ELR (cell line): ENCODE measurements around the gene E4F1.

ENCODE experiments used
- DNase-seq: peaks from one replicate; pipeline ENCODE4 v3.0.0-alpha.2; 2015; ENCODE audit warnings: low read depth

The E4F1 gene

DNA sequence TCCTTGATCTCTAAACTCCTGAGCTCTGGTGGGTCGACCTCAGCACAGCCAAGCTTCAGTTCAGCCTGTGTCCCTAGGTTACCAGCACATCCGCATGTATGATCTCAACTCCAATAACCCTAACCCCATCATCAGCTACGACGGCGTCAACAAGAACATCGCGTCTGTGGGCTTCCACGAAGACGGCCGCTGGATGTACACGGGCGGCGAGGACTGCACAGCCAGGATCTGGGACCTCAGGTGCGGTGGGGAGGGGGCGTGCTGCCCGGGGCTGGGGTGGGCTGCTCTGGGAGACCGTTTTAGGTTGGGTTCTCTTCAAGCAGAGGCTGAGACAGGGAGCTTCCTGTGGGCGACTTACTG, 17.0 kb upstream of the E4F1 start:
- DNase-seq = no peak

DNA sequence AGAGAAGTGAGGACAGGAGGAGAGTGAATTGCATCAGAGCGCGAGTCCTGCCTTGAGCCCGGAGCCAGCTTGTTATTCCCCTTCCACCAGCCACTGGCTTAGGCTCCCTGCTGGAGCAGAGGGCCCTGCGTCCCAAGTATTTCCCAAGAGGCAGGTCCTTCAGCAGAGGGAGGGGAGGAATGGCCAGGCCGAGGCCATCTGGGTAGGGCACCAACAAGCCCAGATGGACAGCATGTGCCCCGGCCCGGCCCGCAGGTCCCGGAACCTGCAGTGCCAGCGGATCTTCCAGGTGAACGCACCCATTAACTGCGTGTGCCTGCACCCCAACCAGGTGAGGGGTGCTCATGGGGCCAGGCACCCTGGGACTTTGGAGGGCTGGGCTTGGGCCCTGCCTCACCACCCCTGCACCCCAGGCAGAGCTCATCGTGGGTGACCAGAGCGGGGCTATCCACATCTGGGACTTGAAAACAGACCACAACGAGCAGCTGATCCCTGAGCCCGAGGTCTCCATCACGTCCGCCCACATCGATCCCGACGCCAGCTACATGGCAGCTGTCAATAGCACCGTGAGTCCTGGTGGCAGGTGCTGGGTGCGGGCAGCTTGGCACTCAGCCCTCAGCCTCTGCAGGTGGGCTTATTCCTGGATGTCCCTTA, 16.5 kb upstream of the E4F1 start:
- no peak for DNase-seq

DNA sequence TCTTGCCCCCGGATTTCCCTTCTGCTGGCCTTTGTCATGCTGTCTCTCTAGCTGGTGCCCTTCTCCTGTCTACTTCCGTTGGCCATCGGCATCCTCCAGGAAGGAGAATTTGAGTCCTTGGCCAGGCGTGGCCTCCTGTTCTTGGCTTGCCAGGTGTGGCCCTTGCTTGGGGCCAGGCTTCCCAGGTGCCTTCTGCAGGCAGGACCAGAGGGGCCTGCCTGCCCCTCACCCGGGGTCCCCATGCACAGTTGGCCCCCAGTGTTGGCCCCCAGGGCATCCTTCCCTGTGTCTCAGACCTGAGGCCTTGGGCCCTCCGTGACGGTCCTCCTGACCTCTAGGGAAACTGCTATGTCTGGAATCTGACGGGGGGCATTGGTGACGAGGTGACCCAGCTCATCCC, 15.5 kb upstream of the E4F1 start:
- no peak for DNase-seq

DNA sequence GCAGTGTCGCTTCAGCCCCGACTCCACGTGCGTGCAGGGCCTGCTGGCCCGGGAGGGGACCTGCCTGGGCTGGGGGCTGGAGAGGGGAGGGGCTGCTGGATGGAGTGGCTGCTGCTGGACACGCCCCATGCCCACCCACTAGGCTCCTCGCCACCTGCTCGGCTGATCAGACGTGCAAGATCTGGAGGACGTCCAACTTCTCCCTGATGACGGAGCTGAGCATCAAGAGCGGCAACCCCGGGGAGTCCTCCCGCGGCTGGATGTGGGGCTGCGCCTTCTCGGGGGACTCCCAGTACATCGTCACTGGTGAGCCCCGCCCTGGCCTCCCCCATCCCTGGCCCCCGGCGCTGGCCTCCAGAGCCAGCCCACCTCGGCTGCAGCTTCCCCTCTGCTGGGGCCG, 15.1 kb upstream of the E4F1 start:
- no peak for DNase-seq

DNA sequence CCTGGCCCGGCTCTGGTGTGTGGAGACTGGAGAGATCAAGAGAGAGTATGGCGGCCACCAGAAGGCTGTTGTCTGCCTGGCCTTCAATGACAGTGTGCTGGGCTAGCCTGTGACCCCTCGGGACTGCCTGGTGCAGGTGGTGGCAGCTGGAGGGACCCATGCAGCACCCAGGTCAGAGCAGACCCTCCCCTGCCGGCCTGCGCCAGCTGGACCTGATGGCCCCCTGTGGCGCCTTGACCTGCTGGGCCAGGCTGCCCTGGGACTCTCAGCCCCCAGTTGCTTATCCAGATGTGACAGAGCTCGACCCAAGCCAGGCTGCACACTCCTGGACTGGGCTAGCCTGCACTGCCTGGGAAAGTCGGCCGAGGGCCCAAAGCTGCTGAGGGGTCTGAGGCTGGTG, 14.6 kb upstream of the E4F1 start:
- DNase-seq = no peak

DNA sequence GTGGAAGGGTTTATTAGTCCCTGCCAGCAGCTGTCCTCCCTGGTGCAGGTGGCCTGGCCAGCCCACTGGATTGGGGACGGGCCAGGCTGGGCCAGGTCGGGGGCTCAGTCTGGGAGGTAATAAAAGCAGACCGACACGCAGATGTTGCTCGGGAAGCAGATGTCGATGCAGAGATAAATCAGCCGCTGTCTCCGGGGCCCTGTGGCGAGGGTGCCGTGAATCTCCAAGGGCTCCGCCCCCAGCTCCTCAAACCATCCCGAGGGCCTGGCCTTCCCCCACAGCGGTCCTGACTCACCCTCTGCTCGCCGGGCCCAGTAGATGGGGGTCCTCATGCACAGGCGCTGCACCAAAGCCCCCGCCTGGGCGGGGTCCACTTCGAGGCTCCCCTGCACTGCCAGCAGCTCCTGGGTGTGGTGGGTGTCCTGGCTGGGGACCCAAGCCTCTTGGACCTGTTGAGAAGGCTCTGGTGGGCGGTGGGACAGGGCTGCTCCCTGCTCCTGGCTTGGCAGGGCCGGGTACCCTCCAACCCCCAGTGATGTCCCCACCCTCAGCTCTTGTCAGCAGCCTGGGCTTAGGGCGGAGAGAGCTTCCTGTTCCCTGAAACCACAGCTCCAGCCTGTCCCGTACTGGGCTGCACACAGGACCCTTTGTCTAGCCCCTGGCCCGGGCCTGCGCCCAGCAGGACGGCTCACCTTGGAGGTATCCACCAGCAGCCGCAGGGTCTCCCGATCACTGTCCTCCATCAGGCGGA, 14.0 kb upstream of the E4F1 start:
- no peak for DNase-seq

DNA sequence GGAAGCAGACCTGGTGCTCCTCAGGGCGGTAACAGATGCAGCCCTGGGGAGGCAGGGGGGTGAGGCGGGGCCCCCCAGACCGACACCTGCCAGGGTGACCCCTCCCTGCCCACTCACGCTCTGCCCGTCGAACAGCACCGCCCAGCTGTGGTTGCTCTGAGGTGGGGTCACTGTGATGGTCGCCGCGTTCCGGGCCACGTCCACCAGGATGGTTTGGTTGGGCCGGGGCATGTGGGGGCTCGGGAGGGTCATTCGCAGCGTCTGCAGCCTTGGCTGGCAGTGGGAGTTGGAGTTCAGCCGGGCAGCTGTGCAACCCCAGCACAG, 13.4 kb upstream of the E4F1 start:
- DNase-seq = no peak

DNA sequence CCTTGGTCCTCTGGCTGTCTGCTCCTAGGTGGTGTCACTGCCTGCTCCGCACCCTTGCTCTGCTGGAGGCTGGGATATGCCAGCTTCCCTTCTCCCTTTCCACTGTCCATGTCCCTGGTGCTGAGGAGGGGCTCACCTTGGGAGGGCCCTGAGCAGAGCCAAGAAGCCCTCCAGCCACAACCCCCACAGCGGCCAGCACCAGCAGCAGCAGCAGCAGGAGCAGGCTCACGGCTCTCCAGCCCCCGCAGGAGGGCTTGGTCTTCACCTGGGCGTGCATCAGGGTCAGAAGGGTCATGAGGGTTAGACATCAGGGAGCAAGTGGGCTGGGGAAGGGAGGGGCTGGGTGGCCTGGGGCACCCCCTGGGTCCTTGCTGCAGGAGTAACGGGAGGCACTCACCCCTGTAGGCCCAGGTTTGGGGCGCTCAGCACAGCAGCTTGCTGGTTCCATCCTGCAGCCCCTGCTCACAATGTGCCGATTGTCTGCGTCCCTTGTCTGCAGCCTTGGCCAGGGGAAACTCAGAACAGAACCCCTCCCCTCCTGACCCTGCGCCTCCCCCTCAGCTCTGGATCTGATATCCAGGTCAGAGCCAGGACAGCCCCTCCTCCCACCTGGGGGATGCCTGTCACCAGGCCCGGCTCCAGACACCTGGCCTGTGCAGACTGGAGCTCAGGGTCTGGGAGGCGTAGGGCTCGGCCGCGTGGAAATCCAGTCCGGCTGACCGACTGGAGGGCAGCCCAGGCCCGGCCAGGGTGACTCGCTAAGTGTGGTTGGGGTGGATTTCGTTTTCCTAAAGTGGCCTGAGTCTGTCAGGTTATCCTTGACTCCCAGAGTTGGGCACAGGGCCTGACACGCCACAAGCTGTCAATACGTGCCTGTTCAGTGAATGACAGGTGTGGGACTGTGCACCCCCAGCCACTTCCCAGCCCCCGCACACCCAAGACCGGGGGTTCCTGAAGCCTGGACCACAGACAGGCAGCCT, 12.7 kb upstream of the E4F1 start, which contains the start of gene BRICD5:
TSS of gene BRICD5 (minus strand) at position 478 of the 980 bp plus-strand sequence. CDS start at position 448, 30 bp downstream.
- no peak for DNase-seq

DNA sequence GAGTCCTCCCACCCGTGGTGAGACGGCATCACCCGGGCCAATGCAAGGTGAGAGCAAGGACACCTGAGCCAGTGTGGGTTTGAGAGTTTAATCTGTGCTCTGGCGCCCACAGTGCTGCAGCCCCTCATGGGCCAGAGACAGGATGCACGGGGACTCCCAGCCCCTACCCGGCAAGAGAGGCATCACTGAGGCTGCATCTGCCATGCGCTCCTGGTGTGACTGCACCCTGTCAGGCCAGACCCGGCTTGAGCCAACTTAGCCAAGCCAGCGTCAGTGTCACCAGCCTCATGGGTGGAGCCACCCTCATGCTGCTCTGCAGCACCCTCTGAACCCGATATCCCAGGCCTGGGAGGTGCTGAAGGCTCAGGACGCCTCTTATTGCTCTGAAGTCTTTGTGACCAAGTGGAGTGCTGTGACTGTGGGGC, 11.5 kb upstream of the E4F1 start:
- DNase-seq = no peak

DNA sequence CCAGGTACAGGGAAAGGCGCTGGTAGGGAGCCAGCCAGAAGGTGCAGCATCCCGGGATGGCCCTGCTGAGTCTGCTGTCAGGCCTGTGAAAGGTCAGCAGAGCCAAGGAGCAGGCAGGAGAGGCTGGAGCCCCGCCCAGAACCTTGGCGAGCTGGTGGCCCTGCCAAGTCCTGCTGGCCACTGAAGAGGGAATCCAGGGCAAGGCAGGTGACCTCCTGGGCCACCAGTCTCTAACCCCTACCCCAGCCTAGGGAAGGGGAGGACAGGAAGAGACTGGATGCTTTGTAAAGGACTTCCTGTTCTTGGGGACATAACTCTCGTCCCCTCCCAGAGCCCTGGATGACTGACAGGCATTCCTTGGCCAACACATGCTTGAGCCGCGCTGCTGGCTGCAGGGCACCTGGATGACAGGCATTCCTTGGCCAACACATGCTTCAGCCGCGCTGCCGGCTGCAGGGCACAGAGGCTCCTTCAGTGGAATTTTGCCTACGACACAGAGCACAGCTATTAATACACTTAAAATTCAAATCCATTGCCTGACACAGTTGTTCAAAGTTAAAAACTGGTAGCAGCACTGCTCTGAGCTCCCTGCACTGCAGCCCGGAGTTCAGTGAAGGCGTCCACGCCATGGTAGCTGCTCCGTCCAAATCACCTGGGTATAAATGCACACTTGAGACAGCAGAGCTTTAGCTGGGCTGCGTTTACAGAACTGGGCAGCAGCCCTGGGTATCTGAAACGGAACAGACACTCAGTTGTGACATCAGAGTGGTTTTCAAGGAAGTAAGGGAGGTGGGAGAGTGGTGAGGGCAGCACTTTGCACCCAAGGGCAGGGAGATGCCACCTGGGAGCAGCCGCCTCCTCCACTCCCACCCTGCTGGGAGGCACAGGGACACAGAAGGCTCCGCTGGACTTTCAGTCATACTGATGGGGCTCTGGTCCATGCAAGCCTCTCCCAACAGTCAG, 10.7 kb upstream of the E4F1 start:
- no peak for DNase-seq

DNA sequence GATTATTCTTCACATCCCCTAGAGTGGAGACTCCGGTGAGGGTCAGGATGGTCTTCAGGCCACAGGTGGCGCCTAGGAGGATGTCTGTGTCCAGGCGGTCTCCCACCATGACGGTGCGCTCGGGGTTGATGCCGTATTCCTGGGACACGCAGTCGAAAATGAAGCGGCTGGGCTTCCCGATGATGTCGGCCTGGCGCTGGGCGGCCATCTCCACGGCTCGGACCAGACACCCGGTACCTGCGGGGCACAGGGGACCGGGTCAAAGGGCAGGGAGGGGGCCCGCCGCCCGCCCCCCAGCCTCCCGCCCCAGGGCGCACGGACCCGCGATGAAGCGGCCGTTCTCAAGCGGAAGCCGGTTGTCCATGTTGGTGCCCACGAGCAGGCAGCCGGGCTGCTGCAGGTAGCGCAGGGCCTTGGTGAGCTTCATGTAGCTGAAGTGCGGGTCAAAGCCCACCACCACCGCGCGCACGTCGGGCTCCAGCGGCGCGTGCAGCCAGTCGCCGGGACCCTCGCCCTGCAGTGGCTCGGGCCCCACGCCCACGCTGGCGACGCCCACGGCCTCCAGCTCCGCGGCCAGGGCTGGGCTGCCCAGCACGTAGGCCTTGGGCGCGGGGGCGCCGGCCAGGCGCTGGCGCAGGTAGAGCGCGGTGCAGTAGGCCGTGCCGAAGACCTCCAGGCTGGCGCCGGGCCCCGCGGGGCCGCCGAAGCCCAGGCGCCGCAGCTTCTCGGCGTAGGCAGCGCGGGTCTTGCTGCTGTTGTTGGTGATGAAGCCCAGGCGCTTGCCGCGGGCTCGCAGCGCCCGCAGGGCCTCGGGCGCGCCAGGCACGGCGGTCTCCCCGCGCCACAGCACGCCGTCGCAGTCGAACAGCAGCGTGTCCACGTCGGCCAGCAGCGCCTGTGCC, 9.3 kb upstream of the E4F1 start:
- DNase-seq = peak; percentile 37

DNA sequence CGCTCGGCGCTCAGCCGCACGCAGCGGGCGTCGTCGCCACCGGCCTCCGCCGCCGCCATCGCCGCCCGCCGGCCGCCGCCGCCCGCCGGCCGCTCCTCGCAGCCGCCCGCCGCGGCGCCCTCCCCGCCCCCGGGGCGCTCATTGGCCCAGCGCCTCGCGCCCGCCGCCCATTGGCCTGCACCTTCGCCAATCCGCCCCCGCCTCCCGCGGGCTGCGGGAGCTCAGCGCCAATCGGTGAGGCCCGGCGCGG, 8.7 kb upstream of the E4F1 start, which contains the start of gene PGP:
TSS of gene PGP (minus strand) at position 122 of the 250 bp plus-strand sequence. CDS start at position 59, 63 bp downstream.
- DNase-seq = no peak

DNA sequence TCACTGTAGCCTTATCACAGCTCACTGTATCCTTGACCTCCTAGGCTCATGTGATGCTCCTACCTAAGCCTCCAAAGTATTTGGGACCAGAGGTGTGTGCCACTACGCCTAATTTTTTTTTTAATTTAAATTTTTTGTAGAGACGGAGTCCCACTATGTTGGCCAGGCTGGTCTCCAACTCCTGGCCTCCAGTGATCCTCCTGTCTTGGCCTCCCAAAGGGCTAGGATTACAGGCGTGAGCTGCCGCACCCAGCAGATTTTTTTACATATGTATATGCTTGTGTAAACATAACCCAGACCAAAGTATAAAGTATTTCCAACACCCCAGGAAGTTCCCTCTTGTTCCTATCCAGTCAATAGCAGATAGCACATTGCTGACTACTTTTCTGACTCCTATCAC, 7.1 kb upstream of the E4F1 start:
- no peak for DNase-seq

DNA sequence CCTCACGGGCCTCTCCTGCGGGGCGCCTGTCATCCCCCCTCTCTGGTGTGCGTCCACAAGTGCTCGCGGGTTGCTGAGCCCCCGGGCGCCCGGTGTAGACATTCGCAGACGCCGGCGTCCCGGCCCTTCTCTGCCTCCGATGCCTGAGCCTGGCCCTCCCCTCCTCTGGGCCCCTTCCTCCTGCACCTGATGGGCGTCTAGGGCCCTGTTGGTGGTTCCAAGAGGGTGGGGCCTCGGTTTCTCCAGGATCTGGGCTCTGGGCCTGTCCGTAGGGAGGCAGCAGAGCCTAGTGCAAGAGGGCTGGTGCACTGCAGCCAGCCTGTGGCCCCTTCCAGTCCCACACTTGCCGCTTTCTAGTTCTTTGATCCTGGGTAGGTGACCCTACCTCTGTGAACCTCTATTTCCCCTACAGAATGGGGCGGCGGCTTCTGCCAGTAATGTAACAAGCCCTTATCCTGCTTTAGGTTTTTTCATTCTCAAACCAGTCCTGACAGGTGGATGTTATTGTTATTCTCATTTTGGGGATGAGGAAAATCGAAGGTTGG, 623 bp downstream of the E4F1 start:
- peak; percentile 61 for DNase-seq

DNA sequence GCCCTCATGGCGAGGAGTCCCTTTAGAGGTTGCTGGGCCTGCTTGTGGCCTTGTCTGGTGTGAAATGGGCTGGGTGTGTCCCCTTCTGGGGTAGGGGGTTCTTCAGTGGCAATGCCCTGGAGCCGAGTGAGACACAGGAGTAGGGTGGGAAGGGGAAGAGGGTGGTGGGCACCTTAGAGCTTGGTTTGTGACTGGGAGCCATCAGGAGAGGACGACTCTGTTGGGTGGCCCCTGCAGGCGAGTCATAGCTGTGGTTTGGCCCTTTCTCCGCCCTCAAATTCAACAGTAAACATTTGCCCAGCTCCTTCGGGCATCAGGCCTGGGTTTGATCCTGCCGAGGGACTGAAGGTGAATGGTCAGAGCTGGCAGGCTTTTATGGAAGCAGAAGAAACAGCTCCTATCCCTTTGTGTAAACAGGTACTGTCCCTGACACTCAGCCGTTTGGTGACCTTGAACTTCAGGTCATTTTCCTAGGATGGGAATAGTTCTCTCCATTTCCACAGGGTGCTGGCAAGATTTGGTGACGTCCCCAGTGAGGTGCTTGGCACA, 2.9 kb downstream of the E4F1 start:
- DNase-seq = no peak

DNA sequence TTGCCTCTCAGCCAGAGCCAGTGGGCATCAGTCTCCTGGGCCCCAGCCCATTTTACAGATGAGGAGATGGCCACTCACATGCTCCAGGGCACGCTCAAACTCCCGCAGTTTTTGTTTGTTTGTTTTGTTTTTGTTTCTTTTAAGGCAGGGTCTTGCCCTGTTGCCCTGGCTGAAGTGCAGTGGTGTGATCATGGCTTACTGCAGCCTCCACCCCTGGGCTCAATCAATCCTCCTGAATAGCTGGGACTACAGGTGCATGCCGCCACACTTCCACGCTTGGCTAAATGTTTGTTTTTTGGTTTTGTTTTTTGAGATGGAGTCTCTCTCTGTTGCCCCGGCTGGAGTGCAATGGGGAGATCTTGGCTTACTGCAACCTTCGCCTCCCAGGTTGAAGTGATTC, 3.5 kb downstream of the E4F1 start:
- no peak for DNase-seq

DNA sequence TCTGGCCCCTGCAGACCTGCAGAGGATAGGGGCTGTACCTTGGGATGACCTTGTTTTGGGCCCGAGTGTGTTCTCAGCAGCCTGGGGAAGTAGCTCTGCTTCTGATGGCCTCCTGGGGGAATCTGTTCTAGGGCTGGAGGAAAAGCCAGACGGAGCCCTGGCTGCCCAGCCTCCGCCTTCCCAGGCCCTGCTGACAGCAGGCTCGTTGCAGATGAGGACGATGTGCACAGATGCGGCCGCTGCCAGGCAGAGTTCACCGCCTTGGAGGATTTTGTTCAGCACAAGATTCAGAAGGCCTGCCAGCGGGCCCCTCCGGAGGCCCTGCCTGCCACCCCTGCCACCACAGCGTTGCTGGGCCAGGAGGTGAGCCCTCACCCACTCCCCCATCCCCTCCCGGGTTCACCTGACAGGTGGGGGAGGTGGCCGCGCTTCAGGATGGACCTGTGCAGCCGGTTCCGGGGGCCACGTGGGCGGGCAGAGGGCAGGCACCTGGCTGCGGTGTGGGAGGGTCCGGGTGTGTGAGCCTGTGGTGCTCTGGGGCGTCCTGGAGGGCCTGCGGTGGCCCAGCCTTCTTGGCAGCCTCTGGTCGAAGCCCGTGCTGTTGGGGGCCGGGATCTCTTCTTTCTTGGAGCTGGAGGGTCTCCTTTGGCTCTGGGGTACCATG, 4.9 kb downstream of the E4F1 start:
- DNase-seq = no peak

DNA sequence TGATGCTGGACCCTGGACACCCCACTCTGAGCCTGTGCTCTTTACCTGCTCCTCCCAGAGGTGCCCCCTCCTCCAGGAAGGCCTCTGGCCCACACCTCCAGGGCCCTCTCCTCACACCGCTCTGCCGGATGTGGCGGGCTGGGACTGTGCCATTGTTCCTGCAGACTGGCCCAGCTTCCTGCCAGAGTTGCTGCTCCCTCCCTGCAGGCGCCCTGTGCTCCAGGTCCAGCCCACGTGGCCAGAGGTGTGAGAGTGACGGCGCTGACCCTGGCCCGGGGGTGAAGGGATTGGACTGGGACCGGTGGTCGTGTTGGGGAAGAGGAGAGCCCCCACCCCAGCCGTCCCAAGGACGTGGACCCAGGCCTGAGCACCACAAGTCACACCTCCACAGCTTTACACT, 5.7 kb downstream of the E4F1 start:
- DNase-seq = no peak

DNA sequence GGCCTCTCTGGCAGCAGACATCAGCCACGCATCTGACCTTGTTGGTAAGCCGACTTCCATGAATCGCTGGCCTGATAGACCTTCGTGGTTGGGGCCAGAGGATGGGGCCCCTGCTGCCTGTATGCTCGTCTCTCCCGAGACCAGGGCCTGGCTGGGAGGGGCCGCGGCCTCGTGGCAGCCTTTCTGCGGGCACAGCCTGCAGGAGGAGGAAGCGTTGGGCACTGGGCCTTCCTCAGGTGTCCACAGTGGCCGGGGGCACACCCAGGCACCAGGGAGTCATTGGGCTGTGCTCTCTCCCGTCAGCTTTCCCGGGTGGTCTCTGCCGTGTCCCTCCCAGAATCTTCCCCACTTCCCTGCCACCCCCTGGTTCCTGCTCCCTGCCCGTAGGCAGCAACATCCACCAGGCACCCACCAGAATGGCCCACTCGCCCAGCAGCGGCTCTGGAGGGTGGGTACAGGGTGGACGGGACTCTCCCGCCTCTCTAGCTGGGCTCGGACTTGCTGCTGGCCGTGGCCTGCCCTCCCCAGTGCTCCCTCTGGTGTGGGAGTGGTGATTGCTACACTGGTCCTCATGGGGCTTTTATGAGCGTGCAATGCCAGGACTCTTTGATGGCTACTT, 6.3 kb downstream of the E4F1 start:
- no peak for DNase-seq
